Measurements from ENCODE around the gene PRKG1. TPM values are rescaled to one million over a fixed set of nuclear protein-coding genes. Genes with fewer than 3 reads are reported as not detected.
"Not testable (repeated sequence)": the region's sequence is repeated elsewhere in the genome, so short reads cannot be mapped to it uniquely, and the experiment has no call there.

The PRKG1 gene
- total RNA-seq, 2 donors from 2014 or later, result 17.2 TPM

GRCh38 chr10:51423121-51423452, 348.8 kb downstream of the PRKG1 start:
- no peak for DNase-seq
- ATAC-seq, result no peak
- intact Hi-C loops (cut with DNase I, micrococcal nuclease), result loop anchor here in 1 of 2 donors (5.0 kb wide), 1 partner anchor 356 kb away; no protein-coding TSS in a partner anchor

- intact Hi-C loops (cut with DNase I, micrococcal nuclease), result no loop called here
- ATAC-seq (no peak), DNase-seq (no peak)
Observed at GRCh38 chr10:51425431-51425830, 351.1 kb downstream of the PRKG1 start.

- ATAC-seq (no peak), DNase-seq (no peak)
- intact Hi-C loops (cut with DNase I, micrococcal nuclease), result no loop called here
Observed at GRCh38 chr10:51427758-51428157, 353.5 kb downstream of the PRKG1 start.

DNA sequence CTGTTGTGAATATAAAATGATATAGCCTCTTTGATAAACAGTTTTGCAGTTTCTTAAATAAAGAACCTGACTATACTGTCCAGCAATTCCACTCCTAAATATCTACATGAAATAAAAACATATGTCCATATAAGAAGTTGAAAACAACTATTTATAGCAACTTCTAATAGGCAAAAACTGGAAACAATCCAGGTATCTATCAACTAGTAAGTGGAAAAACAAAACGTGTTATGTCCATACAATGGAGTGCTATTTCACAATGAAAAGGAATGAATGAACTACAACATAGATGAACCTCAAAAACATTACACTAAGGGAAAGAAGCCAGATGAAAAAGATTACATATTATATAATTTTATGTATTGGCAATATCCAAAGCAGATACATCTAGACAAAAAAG, 356.2 kb downstream of the PRKG1 start:
- DNase-seq (no peak), ATAC-seq (no peak)
- intact Hi-C loops (cut with DNase I, micrococcal nuclease), result no loop called here

- ATAC-seq (no peak), DNase-seq (no peak)
- intact Hi-C loops (cut with DNase I, micrococcal nuclease), result no loop called here
Observed at GRCh38 chr10:51433949-51434475, 359.7 kb downstream of the PRKG1 start.

DNA sequence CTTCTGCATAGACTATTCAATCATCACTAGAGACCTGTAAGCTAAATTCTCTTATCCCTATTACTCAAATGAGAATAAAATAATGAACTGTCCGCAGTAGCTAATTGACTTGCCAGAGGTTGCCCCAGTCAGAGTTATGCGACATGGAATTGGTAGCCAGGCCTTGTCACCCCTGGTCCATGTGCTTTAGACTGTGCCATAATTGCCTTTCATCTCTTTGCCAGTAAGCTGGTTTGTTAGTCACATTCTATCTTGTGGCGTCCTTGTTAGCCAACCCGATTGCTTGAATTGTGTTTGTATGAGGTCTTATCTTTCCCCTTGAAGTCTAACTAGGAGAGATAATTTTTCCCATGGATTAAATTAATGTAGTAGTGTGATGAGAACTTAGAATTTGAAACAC, 362.5 kb downstream of the PRKG1 start:
- intact Hi-C loops (cut with DNase I, micrococcal nuclease), result no loop called here
- DNase-seq (no peak), ATAC-seq (no peak)

DNA sequence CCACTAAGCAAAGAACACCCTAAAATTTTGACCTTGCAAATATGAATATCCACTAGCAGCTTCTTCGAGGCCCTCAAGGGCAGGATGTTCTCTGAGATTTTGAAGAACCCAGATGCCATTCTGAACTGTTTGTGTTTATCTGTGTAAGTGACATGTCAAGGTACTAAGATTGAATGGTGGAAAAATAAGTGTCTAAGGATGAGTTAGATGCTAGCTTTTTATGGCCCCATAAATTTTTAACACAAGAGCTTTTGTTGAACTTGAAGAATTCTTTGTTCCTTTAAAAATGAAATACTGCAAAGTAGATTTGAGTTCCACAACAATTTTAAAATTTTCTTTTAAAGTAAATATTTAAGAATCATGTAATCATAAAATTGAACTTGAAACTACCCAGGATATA, 365.4 kb downstream of the PRKG1 start:
- DNase-seq (no peak), ATAC-seq (no peak)
- intact Hi-C loops (cut with DNase I, micrococcal nuclease), result no loop called here

DNA sequence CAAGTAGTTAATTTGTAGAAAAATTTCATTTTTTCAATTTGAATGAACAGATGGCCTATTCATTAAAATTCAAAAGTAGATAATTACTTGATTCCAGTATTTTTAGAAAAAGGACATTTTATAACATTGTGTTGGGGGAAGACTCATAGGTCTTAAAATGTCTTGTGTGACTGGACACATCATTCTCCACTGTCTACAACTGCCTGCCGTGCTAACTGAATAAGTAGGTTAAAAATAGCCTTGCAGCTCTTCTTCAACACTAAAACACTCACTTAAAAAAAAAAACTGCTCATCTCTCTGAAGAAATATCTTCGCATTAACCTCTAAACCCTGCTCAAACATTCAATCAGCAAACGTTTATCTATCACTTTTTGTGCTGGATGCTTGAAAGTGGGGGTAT, 371.3 kb downstream of the PRKG1 start:
- DNase-seq, result no peak
- intact Hi-C loops (cut with DNase I, micrococcal nuclease), result no loop called here
- no peak for ATAC-seq

DNA sequence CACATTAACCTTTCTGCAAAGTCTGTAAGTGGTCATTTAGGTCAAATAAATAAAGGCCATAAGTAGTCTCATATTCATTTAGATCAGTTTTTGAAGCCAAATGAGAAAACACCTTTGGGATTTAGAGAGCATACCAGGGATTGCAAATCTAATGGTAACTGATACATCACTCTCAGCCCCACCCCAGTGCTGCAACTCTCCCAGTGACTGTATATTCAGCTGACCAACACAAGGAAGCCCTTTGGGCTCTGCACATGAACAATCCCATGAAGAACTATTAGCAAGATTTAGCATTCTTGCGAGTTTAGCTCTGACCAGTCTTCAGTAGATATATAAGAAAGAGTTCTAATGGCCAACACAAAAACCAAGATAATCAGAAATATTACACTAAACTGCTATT, 372.8 kb downstream of the PRKG1 start:
- DNase-seq (no peak), ATAC-seq (no peak)
- intact Hi-C loops (cut with DNase I, micrococcal nuclease), result no loop called here

DNA sequence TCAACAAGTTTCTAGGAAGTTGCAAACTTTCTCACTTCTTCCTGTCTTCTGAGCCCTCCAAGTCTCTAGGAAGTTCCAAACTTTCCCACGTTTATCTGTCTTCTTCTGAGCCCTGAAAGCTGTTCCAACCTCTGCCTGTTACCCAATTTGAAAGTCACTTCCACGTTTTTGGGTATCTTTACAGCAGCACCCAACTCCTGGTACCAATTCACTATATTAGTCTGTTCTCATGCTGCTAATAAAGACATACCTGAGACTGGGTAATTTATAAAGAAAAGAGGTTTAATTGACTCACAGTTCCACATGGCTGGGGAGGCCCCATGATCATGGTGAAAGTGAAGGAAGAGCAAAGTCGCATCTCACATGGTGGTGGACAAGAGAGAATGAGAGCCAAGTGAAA, 381.5 kb downstream of the PRKG1 start:
- intact Hi-C loops (cut with DNase I, micrococcal nuclease); DNase-seq: not testable (repeated sequence)

DNA sequence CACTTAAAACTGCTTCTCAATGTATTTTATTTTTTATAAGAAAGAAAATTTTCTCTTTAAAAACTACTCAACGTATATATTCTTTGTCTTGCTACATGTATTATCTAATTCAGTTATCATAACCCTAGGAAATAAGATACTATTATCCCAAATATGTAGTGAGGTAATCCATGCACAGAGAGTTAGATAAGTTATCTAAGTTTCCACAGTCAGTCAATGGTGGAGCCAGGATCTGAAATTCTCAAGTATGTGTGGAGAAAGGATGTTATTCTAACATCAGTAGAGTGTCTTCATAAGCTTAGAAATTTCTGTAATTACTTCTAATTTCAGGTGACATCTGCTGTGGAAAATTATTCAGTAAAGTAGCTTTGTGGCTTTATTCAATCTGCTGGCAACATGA, 385.2 kb downstream of the PRKG1 start:
- intact Hi-C loops (cut with DNase I, micrococcal nuclease), result no loop called here
- DNase-seq, result no peak
- no peak for ATAC-seq

More for the DNA sequence above, 381.5 kb downstream of the PRKG1 start:
- not testable (repeated sequence) for ATAC-seq

DNA sequence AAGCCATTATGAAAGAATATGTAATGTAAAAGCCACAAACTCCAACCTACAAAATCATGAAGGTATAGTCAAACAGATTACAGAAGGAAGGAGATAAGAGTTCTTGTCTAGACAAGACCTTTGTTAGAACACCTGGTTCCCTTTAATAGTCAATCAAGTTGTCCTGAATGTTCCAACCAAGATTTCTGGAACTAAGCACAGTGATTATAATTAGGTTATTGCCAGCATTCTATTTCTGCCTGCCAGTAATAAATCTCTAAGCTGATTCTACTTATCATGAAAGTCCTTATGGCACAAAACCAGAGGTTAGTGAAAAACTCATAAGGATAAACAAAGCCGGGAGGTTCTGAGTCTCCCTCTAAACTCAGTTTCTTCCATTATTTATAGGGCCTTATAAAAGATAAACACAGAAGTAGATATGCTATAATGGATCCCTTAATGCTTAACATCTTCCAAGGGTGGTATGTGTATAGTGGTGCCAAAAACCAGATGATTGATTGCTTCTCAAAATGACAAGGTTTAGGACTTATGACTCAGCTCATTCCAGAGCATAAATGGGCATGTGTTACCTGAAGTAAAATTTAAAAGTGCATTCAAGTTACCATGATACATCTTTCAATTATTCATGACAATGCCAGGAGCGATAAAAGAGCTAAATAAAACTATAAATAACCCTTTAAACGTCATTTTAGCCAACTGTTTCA, 387.9 kb downstream of the PRKG1 start:
- ATAC-seq (no peak), DNase-seq (no peak)
- intact Hi-C loops (cut with DNase I, micrococcal nuclease), result no loop called here

- no peak for ATAC-seq
- intact Hi-C loops (cut with DNase I, micrococcal nuclease), result no loop called here
- DNase-seq, result no peak
Observed at GRCh38 chr10:51468424-51468823, 394.1 kb downstream of the PRKG1 start.

GRCh38 chr10:51469686-51470085, 395.4 kb downstream of the PRKG1 start:
- ATAC-seq, result no peak
- DNase-seq, result no peak
- intact Hi-C loops (cut with DNase I, micrococcal nuclease), result no loop called here

- ATAC-seq (no peak), DNase-seq (no peak)
- intact Hi-C loops (cut with DNase I, micrococcal nuclease), result no loop called here
Observed at GRCh38 chr10:51471271-51471670, 397.0 kb downstream of the PRKG1 start.

DNA sequence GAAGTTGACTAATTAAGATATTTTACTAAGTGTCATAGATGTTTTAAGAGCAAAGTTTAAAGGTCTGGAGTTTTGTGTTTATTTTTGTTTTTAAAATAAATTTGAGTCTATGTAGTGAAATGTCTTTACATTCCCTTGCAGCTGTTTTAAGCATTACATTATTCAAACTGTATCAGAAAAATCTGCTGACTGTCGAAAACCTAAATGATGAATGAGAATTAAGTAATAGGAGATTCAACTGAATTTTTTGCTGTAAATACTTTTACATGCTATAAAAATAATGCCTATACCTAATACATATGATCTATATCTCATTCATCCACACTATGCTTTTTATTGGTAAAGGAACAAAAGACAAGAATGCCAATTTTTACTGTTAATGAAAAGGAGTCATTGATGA, 397.9 kb downstream of the PRKG1 start:
- ATAC-seq (no peak), DNase-seq (no peak)
- intact Hi-C loops (cut with DNase I, micrococcal nuclease), result no loop called here

GRCh38 chr10:51479711-51480110, 405.4 kb downstream of the PRKG1 start:
- intact Hi-C loops (cut with DNase I, micrococcal nuclease), result no loop called here
- ATAC-seq (no peak), DNase-seq (no peak)

GRCh38 chr10:51485668-51486067, 411.4 kb downstream of the PRKG1 start:
- ATAC-seq (no peak), DNase-seq (no peak)
- intact Hi-C loops (cut with DNase I, micrococcal nuclease), result no loop called here

- ATAC-seq, result no peak
- intact Hi-C loops (cut with DNase I, micrococcal nuclease), result no loop called here
Observed at GRCh38 chr10:51487576-51487975, 413.3 kb downstream of the PRKG1 start.

DNA sequence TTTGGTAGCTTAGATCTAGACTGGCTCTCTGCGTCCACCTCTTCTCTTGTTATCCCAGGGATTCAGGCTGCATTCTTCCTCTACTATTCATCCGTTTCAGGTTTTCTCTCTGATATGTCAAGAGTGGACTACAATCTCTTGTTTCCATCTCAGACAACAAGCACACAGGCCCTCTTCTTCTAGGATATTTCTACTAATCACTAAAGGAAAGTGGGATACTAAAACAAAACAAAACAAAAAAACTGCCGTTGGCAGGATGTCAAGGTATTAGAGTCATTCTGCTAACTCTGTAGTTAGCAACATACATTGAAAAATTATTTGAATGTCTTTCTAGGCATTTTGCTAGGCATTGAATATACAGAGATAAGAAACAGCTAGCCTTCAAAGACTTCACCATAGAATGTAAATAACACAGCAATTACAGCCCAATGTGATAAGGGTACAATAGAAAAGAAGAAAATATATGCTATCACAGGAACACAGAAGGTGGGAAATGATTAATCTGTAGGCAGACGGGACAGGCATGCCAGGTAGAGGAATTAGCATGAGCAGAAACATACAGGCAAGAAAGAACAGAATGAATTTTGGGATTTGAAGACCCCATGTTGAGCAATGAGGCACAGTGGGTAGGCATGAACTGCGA, 414.6 kb downstream of the PRKG1 start:
- intact Hi-C loops (cut with DNase I, micrococcal nuclease), result no loop called here
- ATAC-seq, result peak; percentile 72
- DNase-seq, result no peak

More at GRCh38 chr10:51487576-51487975, 413.3 kb downstream of the PRKG1 start:
- no peak for DNase-seq

GRCh38 chr10:51498424-51498823, 424.1 kb downstream of the PRKG1 start:
- ATAC-seq, result no peak
- intact Hi-C loops (cut with DNase I, micrococcal nuclease), result no loop called here
- DNase-seq, result no peak

Measured in left colon (tissue), 2 donors.